ENCODE measurements around the gene RSU1. TPM values are rescaled to one million over a fixed set of nuclear protein-coding genes. Genes with fewer than 3 reads are reported as not detected.

The RSU1 gene
- total RNA-seq, 2 donors from 2014 or later, result 21.4 to 28.3 TPM

DNA sequence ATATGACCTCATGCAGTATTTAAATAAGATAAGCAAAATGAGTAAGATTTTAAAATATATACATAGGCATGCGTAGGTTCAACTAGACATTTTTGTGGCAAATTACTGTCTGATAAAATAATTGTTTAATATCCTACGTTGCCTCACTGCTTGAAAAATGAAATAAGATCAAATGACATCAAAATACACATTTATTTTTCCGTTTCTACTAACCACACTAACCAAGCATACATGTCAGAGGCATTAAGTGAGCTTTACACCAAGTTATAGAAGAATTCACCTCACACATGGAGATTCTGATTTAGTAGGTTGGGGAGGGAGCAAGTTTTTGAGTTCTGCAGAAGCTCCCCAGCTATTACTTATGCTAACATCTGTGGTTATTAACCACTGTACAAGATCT is 66.8 kb downstream of the RSU1 start:
- Histone ChIP-seq H3K9me3 (no peaks in the 10 kb centered on the region), H3K27me3 (no peaks in the 10 kb centered on the region), H3K4me3 (no peak overlapping the region), H3K36me3 (replicated peaks in 1 of 2; ENCODE audit: insufficient read depth in 1 of 2, low read depth in 2 of 2) (peaks cover 2 to 4% of the 10 kb centered on the region in 2 donors), H3K4me1 (no peaks in the 10 kb centered on the region), H3K27ac (no peak overlapping the region)
- intact Hi-C loops (cut with DNase I), result no loop called here
- ATAC-seq (no peak), DNase-seq (no peak)
- no peak for TF ChIP-seq POLR2A (IDR thresholded peaks at IDR 0.05)
- TF ChIP-seq, protein P1, sequence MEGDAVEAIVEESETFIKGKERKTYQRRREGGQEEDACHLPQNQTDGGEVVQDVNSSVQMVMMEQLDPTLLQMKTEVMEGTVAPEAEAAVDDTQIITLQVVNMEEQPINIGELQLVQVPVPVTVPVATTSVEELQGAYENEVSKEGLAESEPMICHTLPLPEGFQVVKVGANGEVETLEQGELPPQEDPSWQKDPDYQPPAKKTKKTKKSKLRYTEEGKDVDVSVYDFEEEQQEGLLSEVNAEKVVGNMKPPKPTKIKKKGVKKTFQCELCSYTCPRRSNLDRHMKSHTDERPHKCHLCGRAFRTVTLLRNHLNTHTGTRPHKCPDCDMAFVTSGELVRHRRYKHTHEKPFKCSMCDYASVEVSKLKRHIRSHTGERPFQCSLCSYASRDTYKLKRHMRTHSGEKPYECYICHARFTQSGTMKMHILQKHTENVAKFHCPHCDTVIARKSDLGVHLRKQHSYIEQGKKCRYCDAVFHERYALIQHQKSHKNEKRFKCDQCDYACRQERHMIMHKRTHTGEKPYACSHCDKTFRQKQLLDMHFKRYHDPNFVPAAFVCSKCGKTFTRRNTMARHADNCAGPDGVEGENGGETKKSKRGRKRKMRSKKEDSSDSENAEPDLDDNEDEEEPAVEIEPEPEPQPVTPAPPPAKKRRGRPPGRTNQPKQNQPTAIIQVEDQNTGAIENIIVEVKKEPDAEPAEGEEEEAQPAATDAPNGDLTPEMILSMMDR (IDR thresholded peaks at IDR 0.05), result no peak
- 75 to 81% methylated on average over 3 of the region's 3 CpGs for WGBS, 2 donors

DNA sequence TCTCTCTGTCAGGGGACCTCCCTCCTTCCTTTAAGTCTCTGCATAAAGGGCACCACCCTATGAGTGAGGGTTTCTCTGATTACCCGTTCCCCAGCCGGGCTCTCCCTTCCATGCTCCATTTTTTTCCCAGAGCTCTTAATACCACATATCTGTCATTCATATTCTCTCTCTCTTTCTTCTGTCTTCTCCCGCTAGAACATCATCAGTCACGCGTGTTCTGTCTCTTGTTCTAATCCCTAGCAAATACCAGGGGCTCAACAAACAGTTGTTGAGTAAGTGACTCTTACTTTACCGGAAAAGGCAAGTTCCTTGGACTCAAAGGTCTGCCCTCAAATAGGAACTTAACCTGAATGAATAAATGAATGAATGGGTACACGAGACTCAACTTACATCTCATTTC is 68.5 kb downstream of the RSU1 start:
- H3K9me3 ChIP-seq, result no peaks in the 10 kb centered on the region
- no peaks in the 10 kb centered on the region for H3K27me3 ChIP-seq
- 95% methylated on average over 7 of the region's 7 CpGs for WGBS, 2 donors
- H3K4me3 ChIP-seq, result no peak overlapping the region
- intact Hi-C loops (cut with DNase I), result no loop called here
- H3K36me3 ChIP-seq (replicated peaks in 1 of 2; ENCODE audit: insufficient read depth in 1 of 2, low read depth in 2 of 2), result peaks cover 2 to 4% of the 10 kb centered on the region in 2 donors
- DNase-seq, result no peak
- no peak overlapping the region for H3K27ac ChIP-seq
- ATAC-seq, result no peak
- TF ChIP-seq POLR2A (IDR thresholded peaks at IDR 0.05), result no peak
- TF ChIP-seq, protein P1 (IDR thresholded peaks at IDR 0.05), result no peak
- no peaks in the 10 kb centered on the region for H3K4me1 ChIP-seq

DNA sequence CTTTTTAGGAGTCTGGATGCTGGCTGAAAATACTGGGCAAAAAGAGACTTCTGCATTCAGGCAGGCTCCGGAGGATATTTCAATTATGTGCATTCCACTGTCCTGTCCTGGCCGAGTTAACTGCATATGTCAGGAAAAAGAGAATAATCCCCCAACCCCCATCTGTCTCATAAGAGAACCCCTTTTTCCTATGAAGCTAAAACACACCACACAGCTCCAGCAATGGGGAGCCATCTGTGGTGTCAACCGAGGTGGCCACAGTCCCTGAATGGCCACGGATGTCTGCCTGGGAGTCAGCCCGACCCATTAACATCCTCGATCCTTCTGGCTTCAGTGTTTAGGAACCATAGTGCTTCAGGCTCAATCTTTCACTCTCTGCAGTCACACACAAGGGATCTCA is 70.4 kb downstream of the RSU1 start:
- TF ChIP-seq, protein P1 (IDR thresholded peaks at IDR 0.05), result no peak
- no peak for TF ChIP-seq POLR2A (IDR thresholded peaks at IDR 0.05)
- ATAC-seq, result no peak
- H3K27me3 ChIP-seq, result no peaks in the 10 kb centered on the region
- H3K4me3 ChIP-seq, result no peak overlapping the region
- H3K9me3 ChIP-seq, result no peaks in the 10 kb centered on the region
- intact Hi-C loops (cut with DNase I), result no loop called here
- H3K36me3 ChIP-seq (replicated peaks in 1 of 2; ENCODE audit: insufficient read depth in 1 of 2, low read depth in 2 of 2), result peaks cover 0 to 2% of the 10 kb centered on the region in 2 donors
- H3K27ac ChIP-seq, result no peak overlapping the region
- no peak for DNase-seq
- 86 to 90% methylated on average over 6 of the region's 6 CpGs for WGBS, 2 donors
- H3K4me1 ChIP-seq, result no peaks in the 10 kb centered on the region

DNA sequence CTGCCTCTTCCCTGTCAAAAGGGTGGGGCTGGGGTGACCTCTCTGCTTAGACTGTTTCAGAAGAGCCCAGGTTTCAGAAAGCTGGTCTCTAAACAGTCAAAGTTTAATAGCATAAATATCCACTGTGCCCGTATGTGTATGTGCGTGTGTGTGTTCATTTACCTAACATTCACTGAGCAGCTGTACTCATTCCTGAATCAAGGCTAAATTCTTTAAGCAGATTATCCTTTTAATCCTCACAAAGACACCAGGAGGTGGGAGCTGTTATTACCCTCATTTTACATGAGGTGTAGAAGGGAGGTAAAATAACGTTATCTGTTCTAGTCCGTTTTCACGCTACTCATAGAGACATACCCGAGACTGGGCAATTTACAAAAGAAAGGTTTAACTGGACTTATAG is 72.2 kb downstream of the RSU1 start:
- DNase-seq (no peak), ATAC-seq (no peak)
- intact Hi-C loops (cut with DNase I), result no loop called here
- Histone ChIP-seq H3K4me3 (no peak overlapping the region), H3K27ac (no peak overlapping the region), H3K9me3 (no peaks in the 10 kb centered on the region), H3K36me3 (replicated peaks in 1 of 2; ENCODE audit: insufficient read depth in 1 of 2, low read depth in 2 of 2) (no peaks in the 10 kb centered on the region), H3K4me1 (no peaks in the 10 kb centered on the region), H3K27me3 (no peaks in the 10 kb centered on the region)
- TF ChIP-seq, protein P1 (IDR thresholded peaks at IDR 0.05), result no peak
- no peak for TF ChIP-seq POLR2A (IDR thresholded peaks at IDR 0.05)
- WGBS, 2 donors, result 88 to 94% methylated on average over 6 of the region's 6 CpGs

DNA sequence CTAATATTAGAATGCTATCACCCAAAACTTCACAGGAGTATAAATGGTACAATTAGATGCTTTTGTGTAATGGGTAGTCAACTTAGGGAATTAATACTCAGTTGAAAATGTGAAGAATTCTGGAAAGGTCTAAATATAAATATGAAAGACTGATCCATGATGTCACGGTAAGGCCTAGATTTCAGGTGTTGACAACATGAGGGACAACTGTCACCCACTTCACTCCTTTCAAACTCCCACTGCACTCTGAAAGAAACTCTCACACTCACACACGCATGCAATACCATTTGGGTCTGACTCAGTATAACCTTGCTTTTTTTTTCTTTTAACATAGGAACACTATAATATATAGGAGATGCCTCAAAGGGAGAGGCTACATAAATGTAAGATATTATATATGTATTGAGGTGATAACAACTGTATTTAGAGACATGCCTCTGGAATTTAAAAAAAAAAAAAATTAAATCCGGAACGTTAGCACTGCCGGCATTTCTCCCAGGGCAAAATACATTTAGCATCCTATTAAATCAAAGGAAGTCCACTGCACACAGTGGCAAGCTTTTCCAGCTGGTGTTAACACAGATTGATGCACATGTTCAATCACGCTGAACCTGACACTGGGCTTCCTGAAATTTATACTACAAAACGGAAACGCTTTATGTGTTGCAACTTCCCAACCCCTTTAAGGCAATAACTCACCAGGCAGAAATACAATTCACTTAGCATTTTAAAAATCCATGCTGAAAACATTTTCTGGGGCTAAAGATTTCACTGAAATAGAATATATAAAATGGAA is 74.9 kb downstream of the RSU1 start:
- DNase-seq (peak in 1 of 4 donors; percentile 5), ATAC-seq (no peak)
- no peak overlapping the region for H3K27ac ChIP-seq
- H3K4me3 ChIP-seq, result no peak overlapping the region
- intact Hi-C loops (cut with DNase I), result no loop called here
- no peaks in the 10 kb centered on the region for H3K9me3 ChIP-seq
- H3K4me1 ChIP-seq, result no peaks in the 10 kb centered on the region
- 65 to 85% methylated on average over 8 of the region's 8 CpGs for WGBS, 2 donors
- H3K36me3 ChIP-seq (replicated peaks in 1 of 2; ENCODE audit: insufficient read depth in 1 of 2, low read depth in 2 of 2), result no peaks in the 10 kb centered on the region
- TF ChIP-seq POLR2A (IDR thresholded peaks at IDR 0.05), result no peak
- TF ChIP-seq, protein P1 (IDR thresholded peaks at IDR 0.05), result no peak
- H3K27me3 ChIP-seq, result no peaks in the 10 kb centered on the region
